ENCODE data around the gene ACTR3.

Gene ACTR3

GRCh38 chr2:113986762-113987290, 96.9 kb downstream of the ACTR3 start:
- TF ChIP-seq CTCF (IDR thresholded peaks at IDR 0.05; ENCODE audit: low read depth, low read length) = no peak
- DNase-seq (ENCODE audit: extremely low read depth, low read depth) = no peak

DNA sequence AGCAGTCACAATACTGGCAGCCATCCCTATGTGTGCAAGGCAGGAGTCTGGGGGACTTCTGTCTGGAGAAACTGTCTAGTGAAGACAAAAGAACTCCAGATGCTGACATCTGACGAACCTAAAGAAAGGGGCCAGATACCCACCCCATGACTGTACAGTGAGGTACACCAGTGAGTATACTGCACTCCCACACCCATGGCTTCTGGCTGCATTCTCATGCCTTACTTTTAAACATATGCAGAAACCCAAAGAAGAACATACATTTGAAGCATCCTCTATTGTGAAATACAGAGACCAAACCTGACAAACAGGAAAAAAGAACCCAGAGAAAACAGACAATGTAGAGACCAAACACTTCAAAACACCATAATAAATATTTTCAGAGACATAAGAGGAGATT, 102.2 kb downstream of the ACTR3 start:
- TF ChIP-seq CTCF (IDR thresholded peaks at IDR 0.05; ENCODE audit: low read depth, low read length) = no peak
- no peak for DNase-seq (ENCODE audit: extremely low read depth, low read depth)

DNA sequence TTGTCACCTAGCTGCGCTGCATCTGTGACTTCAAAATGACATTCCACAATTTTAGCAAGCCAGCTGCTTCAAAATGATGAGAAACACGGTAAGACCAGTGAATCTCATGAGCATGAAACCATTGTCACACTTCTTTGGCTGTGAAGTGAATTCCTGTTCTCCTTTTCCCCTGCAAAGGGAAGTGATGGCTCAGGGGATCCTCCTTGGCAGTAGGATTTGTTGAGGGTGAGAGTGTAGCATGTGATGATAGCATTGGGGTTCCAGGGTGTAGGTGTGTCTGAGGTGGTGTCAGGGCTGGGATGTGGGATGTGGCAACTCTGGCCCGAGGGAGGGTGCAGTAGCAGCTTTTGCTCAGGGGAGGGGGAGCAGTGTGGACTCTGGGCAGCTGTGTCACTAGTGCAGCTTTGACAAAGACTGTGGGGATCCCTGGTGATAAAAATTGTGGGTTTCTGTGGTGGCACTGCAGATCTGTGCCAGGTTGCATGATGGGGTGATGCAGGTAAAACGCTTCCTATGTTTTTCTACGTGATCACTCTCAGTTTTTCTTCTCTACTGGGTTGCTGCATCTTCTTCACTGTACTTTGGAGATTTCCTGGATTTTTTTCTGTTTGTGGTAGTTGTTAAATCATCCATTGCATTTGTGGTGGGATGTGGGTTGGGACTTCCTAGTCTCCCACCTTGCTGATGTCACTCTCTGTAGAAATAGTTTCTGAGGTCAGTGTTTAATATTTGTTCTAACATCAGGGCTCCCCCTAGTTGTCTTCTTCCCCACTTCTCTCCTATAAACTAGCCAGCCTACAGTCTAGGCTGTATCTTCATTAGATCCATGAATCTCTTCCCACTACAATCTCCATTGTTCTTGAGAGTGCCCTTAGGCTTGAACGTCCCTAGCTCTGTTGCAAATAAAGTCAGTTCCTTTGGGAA, 107.0 kb downstream of the ACTR3 start:
- TF ChIP-seq CTCF (IDR thresholded peaks at IDR 0.05; ENCODE audit: low read depth, low read length) = no peak
- DNase-seq (ENCODE audit: extremely low read depth, low read depth) = no peak

DNA sequence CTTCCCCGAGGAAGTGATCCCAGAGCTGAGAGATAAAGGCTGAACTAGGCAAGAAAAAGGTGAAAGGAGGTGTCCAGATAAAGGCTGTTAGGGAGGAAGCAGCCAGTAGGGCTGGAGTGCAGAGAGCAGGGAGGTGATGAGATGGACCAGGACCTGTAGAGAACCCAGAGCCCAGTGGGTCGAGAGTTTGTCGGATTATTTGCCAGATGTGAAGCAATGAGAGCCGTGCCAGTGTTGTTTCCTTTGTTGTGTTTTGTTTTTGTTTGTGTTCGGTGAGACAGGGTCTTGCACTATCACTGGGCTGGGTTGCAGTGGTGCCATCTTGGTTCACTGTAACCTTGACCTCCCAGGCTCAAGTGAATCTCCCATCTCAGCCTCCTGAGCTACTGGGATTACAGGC, 111.3 kb downstream of the ACTR3 start:
- no peak for TF ChIP-seq CTCF (IDR thresholded peaks at IDR 0.05; ENCODE audit: low read depth, low read length)
- DNase-seq (ENCODE audit: extremely low read depth, low read depth) = no peak

DNA sequence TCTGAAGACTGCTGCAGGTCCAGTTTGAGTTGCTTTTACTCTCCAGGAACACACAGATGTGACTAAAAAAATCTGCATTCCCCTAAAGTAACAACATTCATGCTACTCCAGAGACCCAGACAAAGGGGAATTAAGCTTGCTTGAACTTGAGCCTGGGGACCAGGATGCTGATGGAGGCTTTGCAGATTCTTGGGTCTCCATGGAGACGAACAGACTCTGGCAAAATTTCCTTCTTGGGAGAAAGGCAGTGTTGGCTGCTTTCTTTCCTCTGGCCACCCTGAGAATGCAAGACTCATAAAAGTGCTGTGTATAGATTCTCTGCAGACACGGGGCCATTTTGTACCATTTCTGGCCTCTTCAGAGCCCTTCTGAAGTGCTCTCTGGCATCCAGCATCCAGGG, 112.0 kb downstream of the ACTR3 start:
- no peak for DNase-seq (ENCODE audit: extremely low read depth, low read depth)
- no peak for TF ChIP-seq CTCF (IDR thresholded peaks at IDR 0.05; ENCODE audit: low read depth, low read length)

- no peak for DNase-seq (ENCODE audit: extremely low read depth, low read depth)
- no peak for TF ChIP-seq CTCF (IDR thresholded peaks at IDR 0.05; ENCODE audit: low read depth, low read length)
Measured at GRCh38 chr2:114005110-114005783, 115.4 kb downstream of the ACTR3 start.

- no peak for DNase-seq (ENCODE audit: extremely low read depth, low read depth)
- TF ChIP-seq CTCF (IDR thresholded peaks at IDR 0.05; ENCODE audit: low read depth, low read length) = no peak
Measured at GRCh38 chr2:114006460-114006859, 116.6 kb downstream of the ACTR3 start.
